Tibial artery (tissue), 4 donors: ENCODE data around the gene ZFP64.

ENCODE experiments used
- DNase-seq, 2 donors: peaks; one replicate each; pipeline ENCODE4 v3.0.0-alpha.2; 2019
- H3K27ac ChIP-seq, 2 donors: fragments of 200-600 bp; sonication (generic) in 1 of 2; 1 replicate in 1 of 2; 2 replicates in 1 of 2; pipeline ENCODE4 v1.5.1; 2018 to 2019; ENCODE audit warnings: mild to moderate bottlenecking in 1 of 2
- H3K27me3 ChIP-seq, 2 donors: fragments of 200-600 bp; sonication (generic) in 1 of 2; one replicate each; pipeline versions ENCODE4 v1.5.1 to v1.6.0; 2016 to 2019
- H3K36me3 ChIP-seq, 3 donors: fragments of 200-600 bp; sonication (generic) in 2 of 3; one replicate each; pipeline ENCODE4 v1.5.1; 2016 to 2019; ENCODE audit warnings: mild to moderate bottlenecking in 2 of 3
- H3K4me1 ChIP-seq, 4 donors: fragments of 200-600 bp; sonication (generic) in 2 of 4; 1 replicate in 3 of 4; 2 replicates in 1 of 4; pipeline ENCODE4 v1.5.1; 2016 to 2019
- H3K4me3 ChIP-seq, 2 donors: fragments of 200-600 bp; sonication (generic) in 1 of 2; 1 replicate in 1 of 2; 2 replicates in 1 of 2; pipeline ENCODE4 v1.5.1; 2018 to 2019; ENCODE audit warnings: mild to moderate bottlenecking in 2 of 2
- H3K9me3 ChIP-seq, 3 donors: fragments of 200-600 bp; sonication (generic) in 1 of 3; one replicate each; pipeline ENCODE4 v1.5.1; 2016 to 2019
- intact Hi-C: fragments of 100-400 bp; cut with DNase I; formaldehyde crosslinking; loops from one replicate; pipeline ENCODE4 v1.15.0; 2023; ENCODE audit warnings: low total_unique reads
- TF ChIP-seq, protein P1 (sequence below), 2 experiments: fragments of 200-600 bp in 1 of 2; fragments of 450-650 bp in 1 of 2; IDR thresholded peaks; one replicate each; pipeline ENCODE4 v1.5.1; 2017 to 2019; ENCODE audit warnings: antibody characterized with exemption in 2 of 2, mild to moderate bottlenecking in 1 of 2, moderate library complexity in 1 of 2

The ZFP64 gene

DNA sequence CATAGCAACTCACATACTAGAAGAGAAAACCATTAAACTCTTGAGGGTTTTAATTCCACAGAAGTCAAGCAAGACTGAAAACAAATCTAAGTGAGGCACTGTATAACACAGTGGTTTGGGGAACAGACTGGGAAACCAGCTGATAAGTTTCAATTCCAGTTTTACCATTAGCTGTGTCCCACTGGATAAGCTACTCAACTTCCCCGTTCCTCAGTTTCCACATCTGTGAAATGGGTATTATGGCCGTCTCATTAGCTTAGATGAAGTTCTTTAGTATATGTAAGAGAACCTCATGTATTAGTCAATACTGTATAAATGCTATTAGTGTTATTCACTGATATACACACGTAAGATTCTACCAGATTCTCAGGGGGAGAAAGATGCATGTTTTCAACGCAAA lies 89.0 kb downstream of the ZFP64 start:
- Histone ChIP-seq H3K4me3 (no peak overlapping the region), H3K36me3 (peaks cover 0 to 8% (median 0%) of the 10 kb centered on the region in 3 donors), H3K4me1 (peaks cover 0 to 29% (median 24%) of the 10 kb centered on the region in 4 donors), H3K9me3 (no peaks in the 10 kb centered on the region), H3K27me3 (peaks cover 0 to 31% of the 10 kb centered on the region in 2 donors), H3K27ac (no peak overlapping the region)
- intact Hi-C loops = no loop called here
- DNase-seq = no peak
- TF ChIP-seq, protein P1, sequence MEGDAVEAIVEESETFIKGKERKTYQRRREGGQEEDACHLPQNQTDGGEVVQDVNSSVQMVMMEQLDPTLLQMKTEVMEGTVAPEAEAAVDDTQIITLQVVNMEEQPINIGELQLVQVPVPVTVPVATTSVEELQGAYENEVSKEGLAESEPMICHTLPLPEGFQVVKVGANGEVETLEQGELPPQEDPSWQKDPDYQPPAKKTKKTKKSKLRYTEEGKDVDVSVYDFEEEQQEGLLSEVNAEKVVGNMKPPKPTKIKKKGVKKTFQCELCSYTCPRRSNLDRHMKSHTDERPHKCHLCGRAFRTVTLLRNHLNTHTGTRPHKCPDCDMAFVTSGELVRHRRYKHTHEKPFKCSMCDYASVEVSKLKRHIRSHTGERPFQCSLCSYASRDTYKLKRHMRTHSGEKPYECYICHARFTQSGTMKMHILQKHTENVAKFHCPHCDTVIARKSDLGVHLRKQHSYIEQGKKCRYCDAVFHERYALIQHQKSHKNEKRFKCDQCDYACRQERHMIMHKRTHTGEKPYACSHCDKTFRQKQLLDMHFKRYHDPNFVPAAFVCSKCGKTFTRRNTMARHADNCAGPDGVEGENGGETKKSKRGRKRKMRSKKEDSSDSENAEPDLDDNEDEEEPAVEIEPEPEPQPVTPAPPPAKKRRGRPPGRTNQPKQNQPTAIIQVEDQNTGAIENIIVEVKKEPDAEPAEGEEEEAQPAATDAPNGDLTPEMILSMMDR (IDR thresholded peaks at IDR 0.05) = no peak

DNA sequence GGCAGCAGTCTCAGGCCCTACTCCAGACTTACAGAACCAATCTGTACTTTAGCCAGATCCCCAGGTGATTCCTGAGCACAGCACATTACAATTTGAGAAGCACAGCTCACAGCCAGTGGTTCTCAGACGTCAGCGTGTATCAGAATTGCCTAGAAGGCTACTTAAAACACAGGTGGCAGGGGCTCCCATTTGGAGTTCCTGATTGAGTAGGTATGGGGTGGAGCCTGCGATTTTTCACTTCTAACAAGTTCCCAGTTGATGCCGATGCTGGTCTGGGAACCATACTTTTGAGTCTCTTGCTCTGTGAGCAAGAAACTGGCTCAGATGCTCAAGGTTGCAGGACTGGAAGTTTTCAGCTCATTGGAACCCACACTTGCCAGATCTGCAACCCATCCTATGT lies 89.5 kb downstream of the ZFP64 start:
- H3K27me3 ChIP-seq = peaks cover 0 to 31% of the 10 kb centered on the region in 2 donors
- H3K27ac ChIP-seq = no peak overlapping the region
- H3K4me3 ChIP-seq = no peak overlapping the region
- no peaks in the 10 kb centered on the region for H3K9me3 ChIP-seq
- TF ChIP-seq, protein P1 (IDR thresholded peaks at IDR 0.05) = no peak
- DNase-seq = no peak
- peaks cover 0 to 13% (median 0%) of the 10 kb centered on the region in 3 donors for H3K36me3 ChIP-seq
- intact Hi-C loops = no loop called here
- H3K4me1 ChIP-seq = peaks cover 0 to 29% (median 24%) of the 10 kb centered on the region in 4 donors
